HG03342 (cell line): ENCODE data around the gene CDH3.

Source experiments
- ATAC-seq: cut with Tn5 transposase; IDR thresholded peaks from one replicate; pipeline ENCODE4 v1.9.1; 2021; ENCODE audit warnings: mild to moderate bottlenecking, moderate library complexity; ENCODE audit not compliant: unreplicated experiment

The CDH3 gene

DNA sequence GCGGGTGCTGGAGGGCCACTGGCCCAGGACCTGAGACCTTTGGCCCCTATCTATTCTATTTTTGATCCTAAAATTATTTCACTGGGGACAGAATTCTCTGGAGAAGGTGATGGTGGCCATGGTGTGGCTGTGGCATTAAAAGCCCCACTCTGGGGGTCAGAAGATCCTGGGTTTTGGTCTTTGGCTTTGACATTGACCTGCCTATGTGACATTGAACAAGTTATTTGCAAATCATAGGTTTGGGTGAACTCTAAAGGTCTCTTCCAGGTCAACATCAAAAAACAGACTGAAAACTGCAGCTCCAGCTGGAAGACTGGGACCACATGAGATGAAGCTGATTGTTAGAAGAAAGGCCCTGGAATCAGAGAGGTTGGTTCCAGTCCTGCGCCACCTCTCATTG is 89.7 kb downstream of the CDH3 start:
- ATAC-seq: no peak

DNA sequence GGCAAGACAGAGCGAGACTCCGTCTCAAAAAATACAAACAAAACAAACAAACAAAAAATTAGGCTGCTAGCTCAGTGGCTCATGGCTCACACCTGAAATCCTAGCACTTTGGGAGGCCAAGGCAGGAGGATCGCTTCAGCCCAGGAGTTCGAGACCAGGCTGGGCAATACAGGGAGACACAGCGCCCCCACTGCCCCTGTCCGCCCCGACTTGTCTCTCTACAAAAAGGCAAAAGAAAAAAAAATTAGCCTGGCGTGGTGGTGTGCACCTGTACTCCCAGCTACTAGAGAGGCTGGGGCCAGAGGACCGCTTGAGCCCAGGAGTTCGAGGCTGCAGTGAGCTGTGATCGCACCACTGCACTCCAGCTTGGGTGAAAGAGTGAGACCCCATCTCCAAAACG is 91.5 kb downstream of the CDH3 start:
- ATAC-seq: no peak

DNA sequence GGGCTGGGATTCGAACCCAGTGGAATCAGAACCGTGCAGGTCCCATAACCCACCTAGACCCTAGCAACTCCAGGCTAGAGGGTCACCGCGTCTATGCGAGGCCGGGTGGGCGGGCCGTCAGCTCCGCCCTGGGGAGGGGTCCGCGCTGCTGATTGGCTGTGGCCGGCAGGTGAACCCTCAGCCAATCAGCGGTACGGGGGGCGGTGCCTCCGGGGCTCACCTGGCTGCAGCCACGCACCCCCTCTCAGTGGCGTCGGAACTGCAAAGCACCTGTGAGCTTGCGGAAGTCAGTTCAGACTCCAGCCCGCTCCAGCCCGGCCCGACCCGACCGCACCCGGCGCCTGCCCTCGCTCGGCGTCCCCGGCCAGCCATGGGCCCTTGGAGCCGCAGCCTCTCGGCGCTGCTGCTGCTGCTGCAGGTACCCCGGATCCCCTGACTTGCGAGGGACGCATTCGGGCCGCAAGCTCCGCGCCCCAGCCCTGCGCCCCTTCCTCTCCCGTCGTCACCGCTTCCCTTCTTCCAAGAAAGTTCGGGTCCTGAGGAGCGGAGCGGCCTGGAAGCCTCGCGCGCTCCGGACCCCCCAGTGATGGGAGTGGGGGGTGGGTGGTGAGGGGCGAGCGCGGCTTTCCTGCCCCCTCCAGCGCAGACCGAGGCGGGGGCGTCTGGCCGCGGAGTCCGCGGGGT is 92.1 kb downstream of the CDH3 start, which contains the start of gene CDH1:
CDH1 (plus strand) TSS at position 247 of the 684 bp plus-strand sequence; CDS start at position 371, 124 bp downstream.
- no peak for ATAC-seq

DNA sequence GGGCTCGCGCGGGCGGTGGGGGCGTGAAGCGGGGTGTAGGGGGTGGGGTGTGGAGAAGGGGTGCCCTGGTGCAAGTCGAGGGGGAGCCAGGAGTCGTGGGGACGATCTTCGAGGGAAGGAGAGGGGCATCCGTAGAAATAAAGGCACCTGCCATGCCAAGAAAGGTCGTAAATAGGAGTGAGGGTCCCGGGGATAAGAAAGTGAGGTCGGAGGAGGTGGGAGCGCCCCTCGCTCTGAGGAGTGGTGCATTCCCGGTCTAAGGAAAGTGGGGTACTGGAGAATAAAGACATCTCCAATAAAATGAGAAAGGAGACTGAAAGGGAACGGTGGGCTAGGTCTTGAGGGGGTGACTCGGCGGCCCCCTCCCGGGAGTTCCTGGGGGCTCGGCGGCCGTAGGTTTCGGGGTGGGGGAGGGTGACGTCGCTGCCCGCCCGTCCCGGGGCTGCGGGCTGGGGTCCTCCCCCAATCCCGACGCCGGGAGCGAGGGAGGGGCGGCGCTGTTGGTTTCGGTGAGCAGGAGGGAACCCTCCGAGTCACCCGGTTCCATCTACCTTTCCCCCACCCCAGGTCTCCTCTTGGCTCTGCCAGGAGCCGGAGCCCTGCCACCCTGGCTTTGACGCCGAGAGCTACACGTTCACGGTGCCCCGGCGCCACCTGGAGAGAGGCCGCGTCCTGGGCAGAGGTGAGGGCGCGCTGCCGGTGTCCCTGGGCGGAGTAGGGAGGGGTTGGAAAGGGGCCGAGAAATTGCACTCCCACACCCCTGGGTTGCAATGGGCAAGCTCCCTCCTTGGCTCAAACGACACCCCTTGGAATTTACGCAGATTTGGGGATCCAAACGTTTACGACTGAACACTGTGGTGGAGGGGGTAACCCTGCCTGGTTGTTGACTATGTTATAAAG is 92.9 kb downstream of the CDH3 start:
- ATAC-seq: no peak

DNA sequence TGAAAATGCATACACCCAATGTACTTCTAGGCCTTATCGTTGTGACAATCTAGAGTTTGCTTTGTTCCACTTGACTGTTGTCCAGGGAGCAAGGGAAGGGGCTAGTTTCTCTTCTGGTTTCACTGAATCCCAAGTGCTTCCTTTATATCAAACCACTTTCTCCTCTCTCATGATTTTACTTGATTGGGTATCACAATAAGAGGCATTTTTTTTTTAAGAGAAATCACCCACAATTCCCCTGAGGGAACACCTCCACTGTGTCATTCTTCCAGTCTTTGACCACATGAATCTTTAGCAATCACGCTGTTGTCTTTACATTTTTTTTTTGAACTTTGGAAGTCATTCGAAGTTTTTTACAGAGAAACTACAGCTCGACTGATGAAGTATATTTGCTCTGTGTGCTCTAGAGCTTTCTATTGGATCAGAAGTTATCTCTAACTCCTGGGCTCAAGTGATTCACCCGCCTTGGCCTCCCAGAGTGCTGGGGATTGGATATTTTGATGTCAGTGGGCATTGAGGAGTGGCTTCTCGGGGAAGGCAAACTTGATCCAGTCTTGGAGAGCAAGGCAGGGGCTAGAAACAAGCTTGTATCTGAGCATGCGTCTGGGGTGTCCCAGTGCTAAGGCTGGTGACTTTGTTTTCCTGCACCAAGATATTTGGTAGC is 95.0 kb downstream of the CDH3 start:
- no peak for ATAC-seq

DNA sequence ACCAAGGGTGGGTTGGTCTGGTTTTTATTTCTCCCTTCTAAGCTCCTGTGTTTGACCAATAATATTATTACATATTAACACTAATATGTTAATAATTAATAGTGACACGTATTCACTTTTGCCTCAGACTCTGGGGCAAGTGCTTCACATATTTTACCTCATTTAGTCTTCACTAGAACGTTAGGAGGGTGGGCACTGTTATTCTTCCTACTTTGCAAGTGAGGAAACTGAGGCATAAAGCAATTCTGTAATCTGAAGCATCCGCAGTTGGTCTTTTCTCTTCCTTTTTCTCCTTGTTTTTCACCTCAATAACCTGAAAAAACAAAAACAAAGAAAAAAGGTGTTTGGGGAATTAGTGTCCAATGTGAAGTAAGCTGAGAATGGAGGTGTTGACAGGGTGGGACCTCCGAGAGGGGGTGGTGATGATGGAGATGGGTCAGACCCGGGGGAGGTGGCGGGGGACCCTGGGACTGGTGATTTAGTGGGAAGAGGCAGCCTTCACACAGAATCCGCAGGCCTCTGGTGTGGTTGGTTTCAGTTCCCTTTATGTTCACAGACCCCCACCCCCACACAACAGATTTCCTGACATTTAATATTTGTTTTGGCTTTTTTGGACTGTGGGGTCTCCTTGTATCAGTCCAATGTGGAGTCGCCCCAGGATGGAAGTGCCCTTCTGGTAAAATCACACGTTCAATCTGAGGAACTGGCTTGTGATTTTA is 95.7 kb downstream of the CDH3 start:
- no peak for ATAC-seq

DNA sequence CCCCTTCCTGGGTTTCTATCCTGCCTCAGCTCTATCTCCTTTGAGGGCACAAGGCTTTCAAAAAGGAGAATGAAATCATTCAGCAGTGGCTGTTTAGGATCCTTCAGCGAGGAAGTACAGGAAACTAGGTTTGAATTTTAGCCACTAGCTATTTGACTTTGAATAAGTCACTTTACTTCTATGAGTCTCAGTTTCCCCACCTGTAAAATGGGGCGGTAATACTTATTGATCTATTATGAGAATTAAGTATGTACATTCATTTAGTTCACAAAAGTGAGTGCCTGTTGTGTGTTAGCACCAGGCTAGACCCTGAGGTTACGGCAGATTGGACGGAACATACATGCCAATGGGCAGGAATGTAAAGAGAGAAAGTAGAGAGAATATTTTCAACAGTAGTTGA is 98.6 kb downstream of the CDH3 start:
- no peak for ATAC-seq

DNA sequence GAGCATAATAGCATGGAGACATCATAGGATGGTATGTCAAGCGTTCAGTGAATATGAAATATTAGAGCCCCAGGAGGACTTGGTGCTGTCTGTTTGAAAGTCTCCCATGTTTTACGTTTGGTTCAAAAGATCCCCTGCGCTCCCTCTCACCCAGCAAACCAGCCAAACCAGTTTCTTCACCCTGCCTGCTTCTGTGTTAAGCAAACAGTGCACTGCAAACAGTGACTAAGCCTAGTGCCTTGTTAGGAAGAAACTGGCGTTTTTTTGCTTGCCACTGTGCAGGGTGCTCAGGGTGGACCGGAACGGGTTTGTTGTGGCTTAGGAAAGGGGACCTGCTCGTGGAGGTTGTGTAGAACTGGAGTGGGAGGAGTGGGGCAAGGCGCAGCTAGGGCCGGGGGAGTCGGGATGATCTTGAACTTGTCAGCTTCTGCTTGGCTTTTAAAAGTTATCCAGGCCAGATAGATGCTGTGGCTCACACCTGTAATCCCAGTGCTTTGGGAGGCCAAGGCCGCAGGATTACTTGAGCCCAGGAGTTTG is 99.7 kb downstream of the CDH3 start:
- no peak for ATAC-seq

DNA sequence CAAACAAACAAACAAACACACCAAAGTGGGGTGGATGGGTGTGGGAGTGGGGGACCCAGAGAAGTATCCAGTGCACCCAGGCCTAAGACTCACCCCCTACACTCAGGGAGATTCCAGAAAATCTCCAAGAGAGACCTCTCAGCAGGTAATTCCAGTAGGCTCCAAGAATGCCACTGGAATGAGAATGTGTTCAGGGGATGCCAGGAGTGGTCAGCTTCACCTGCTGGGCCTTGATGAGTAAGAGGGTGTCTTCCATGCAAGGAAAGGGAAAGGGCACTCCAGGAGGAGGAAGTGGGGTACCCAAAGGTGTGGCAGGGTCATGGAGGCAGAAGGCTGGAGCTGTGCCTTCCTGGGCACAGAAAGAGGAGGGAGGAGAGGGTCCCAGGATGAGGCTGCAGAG is 101.8 kb downstream of the CDH3 start:
- ATAC-seq: no peak

DNA sequence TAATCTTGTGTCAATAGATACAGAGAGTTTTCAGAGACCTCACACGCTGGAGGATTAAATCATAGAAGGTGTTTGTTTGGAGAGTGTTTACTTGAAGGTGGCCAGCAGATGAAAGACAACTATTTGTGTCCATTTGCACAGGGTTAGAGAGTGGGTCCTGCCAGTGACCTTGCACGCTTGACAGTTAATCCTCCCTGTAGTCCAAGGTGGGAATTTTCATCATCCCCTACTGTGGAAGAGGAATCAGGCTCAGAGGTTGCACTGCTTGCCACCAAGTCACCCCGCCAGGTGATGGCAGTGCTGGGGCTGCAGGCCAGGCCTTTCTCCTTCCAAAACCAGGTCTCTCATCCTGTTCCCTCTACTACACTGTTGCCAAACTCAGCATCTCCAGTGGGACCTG is 104.3 kb downstream of the CDH3 start:
- no peak for ATAC-seq
